Stimulated activated CD8-positive, alpha-beta memory T cell treated with anti-CD3 and anti-CD28 coated beads, Interleukin-12 subunit alpha, Interleukin-12 subunit beta, amount 100 ng/mL, for 4 hours (primary cell): ENCODE data around the gene KANSL1L.
"Not testable (repeated sequence)": the region's sequence is repeated elsewhere in the genome, so short reads cannot be mapped to it uniquely, and the experiment has no call there.

Experiments
- DNase-seq: peaks from one replicate; pipeline ENCODE4 v3.0.0-alpha.2; 2020; ENCODE audit warnings: low read depth

Gene KANSL1L

DNA sequence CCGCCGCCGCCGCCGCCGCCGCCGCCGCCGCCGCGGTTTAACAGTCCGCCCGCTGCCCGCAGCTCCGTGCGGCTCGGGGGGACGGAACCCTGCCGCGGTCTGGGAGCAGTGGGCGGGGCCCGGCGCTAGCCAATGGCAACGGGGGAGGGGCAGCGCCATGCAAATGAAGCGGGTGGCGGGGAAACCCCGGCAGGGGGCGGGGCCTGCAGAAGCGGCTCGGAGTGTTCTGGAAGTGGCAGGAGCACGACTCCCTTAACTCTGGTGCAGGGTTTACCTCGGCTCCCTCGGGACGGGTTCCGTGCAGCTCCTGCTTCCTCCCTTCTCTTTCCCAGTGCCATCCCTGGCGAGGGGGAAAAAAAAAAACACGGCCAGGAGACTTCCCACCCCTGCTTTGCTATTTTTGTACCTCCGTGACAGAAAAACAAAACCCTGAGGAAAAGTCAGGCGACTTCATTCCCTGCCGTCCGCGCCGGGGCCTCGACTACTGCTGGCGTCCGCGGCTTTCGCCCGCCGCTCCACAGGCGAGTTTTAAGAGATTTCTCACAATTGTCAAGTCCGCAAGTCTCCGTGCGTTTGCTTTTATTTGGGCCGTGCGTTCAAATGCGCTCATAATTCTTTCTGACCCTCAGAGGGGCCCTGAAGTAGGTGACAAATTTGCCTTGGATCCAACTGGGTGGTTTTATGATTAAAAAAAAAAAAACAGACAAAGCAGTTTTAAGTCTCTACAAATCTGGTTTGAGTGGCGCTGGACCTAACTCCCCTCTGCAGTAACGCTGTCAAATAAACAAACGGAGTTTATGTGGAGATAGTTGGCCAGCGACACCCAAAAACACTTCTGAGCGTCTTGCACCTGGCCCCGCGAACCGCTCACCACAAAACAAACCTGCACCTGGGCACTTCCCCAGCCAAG lies at the start of gene KANSL1L:
KANSL1L (minus strand) TSS at position 101 of the 910 bp plus-strand sequence. CDS start 16,827 bp downstream, outside the sequence.
- DNase-seq, result peak; percentile 97

DNA sequence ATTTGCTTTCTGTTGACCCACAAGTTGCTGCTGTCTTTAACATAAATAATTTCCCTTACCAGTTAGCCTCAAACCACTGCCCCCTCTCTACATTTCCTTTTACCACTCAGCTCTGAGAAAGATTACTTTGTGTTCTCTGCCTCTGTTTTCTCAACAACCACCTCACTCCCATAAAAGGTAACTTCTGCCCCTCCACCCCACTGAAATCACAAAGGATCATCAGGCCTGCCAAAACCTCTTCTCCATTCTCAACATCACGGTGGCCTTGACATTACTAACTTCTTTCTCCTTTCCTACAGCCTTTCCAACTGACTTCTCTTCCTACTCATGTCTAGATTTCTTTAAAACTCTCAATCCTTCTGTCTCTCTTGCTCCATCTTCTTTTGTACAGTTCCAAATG lies 43.9 kb upstream of the KANSL1L start:
- no peak for DNase-seq

GRCh38 chr2:210210185-210210584 lies 39.0 kb upstream of the KANSL1L start:
- DNase-seq, result no peak

DNA sequence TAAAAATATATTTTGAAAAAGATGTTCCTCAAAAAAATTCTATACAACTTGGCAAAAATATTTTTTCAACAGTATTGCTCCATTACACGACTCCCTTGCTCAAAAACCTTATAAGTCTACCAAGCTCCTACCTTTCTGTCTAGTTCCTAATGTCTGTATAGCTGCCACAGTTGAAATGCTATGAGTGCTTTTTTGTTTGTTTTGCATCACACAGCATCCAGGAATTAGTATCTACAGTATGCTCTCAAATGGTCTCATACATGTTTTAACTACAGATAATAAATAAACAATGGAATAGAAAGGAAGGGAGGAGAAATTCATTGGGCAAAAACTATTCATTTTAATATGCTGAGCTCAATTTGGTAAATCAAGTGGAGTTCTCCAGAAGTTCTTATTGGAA lies 36.7 kb upstream of the KANSL1L start:
- no peak for DNase-seq

GRCh38 chr2:210203558-210203957 lies 32.3 kb upstream of the KANSL1L start:
- no peak for DNase-seq

DNA sequence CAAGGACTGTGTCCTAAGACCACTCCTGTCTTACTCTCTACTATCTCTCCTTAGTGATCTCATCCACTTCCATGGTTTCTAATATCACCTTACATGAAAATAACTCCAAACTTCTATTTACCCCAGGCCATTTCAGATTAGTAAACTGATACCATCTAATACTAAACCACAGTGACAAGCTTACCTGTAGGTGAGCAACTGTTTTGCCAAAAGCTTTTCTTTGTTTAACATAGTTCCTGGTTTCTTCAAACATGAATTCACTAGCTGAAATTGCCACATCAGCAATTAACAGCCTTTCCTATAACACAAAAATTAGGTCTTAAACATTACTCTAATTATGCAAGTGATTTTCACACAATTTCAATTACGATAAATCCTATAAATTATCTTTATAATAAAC lies 31.9 kb upstream of the KANSL1L start:
- DNase-seq, result no peak

GRCh38 chr2:210199854-210200253 lies 28.6 kb upstream of the KANSL1L start:
- DNase-seq, result no peak

GRCh38 chr2:210199186-210199765 lies 28.1 kb upstream of the KANSL1L start:
- no peak for DNase-seq

DNA sequence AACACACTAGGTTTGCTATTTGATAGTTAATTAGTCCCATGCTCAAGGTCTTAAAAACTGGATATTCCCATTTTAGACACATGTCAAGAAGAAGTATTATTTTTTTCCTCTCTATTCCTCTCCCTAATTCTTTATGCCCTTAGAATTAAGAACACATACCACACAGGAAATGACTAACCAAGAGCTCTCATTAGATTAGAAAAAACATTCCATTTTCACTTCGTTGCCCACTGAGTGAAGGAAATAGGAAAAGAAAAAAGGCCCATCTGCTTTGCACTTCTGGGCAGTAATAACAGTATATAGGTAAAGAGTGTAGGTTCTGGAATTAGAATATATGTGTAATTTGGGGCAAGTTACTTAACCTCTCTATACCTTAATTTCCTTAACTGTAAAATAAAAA lies 27.1 kb upstream of the KANSL1L start:
- DNase-seq, result no peak

- DNase-seq, result no peak
Measured at GRCh38 chr2:210197720-210198119, 26.5 kb upstream of the KANSL1L start.

- no peak for DNase-seq
Measured at GRCh38 chr2:210195101-210195852, 24.1 kb upstream of the KANSL1L start.

DNA sequence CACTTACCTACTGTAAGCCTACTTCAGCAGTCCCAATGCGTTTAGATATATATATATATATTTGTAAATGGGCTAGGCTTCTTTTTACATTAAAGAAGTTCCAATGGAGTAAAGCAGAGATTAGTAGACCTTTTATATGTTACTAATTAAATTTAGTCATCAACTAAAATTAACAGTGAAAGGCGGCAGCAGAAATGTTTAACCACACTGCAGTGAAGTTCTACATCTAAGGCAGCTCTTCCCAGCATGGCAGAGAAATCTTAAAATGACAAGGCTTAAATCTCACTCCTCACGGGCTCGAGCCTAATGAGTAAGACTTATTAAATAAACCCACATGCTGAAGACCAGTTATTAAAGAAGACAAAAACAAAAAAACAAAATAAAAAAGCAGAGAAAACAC lies 19.1 kb upstream of the KANSL1L start:
- no peak for DNase-seq

DNA sequence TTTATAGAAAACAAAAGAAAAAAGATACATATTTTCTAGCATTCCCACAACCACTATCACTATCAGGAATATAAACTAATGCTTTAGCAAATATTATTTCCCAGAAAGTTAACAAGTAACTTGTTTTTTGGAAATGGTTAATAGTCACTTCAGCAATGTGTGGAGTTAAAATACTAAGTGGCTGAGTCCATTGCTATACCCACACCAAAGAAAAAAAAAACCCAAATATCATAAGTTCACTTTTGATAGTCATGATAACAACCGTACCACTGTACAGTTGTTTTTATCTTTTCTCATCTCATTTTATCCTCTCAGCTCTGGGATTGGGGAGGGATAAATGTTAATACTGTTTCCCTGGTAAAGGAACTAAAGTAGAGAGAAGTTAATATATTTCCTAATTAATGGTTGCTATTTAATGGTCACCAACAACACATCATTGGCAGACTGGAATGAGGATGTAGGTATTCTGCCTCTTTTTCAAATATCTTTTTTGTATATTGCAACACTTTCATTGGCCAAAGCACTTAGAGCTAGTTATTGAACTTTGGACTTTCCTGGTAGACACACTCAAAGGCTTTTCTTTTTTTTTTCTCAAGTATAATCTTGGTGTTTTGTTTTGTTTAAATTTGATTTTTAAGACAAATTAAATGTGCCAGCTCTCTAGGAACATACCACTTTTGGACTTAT lies 18.4 kb upstream of the KANSL1L start:
- no peak for DNase-seq

DNA sequence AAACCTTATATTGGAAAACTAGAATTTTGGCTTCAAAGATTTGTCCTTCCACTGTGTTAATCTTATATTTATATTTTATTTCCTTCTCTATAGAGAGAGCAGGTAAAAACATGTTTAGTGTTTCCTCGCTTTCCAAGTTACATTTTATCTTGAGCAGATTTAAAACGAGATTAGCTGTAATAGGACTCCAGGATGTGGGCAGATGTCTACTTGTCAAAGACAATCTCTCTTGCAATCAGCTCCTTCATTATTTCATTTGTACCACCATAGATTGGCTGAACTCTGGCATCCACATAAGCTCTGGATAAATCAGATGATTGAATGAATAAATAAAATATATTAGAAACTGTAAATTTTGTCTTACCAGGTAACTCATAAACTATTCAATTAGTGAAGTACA lies 17.5 kb upstream of the KANSL1L start:
- DNase-seq, result no peak

GRCh38 chr2:210188190-210188589 lies 17.0 kb upstream of the KANSL1L start:
- DNase-seq, result no peak

- not testable (repeated sequence) for DNase-seq
Measured at GRCh38 chr2:210183936-210184335, 12.7 kb upstream of the KANSL1L start.

DNA sequence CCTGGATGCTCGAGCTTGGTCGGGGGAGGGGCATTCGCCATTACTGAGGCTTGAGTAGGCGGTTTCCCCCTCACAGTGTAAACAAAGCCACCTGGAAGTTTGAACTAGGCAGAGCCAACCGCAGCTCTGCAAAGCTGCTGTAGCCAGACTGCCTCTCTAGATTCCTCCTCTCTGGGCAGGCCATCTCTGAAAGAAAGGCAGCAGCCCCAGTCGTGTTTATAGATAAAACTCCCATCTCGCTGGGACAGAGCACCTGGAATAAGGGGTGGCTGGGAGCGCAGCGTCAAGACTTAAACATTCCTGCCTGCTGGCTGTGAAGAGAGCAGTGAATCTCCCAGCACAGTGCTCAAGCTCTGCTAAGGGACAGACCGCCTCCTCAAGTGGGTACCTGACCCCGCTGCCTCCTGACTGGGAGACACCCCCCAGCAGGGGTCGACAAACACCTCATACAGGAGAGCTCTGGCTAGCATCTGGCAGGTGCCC lies 10.4 kb upstream of the KANSL1L start:
- DNase-seq, result not testable (repeated sequence)

DNA sequence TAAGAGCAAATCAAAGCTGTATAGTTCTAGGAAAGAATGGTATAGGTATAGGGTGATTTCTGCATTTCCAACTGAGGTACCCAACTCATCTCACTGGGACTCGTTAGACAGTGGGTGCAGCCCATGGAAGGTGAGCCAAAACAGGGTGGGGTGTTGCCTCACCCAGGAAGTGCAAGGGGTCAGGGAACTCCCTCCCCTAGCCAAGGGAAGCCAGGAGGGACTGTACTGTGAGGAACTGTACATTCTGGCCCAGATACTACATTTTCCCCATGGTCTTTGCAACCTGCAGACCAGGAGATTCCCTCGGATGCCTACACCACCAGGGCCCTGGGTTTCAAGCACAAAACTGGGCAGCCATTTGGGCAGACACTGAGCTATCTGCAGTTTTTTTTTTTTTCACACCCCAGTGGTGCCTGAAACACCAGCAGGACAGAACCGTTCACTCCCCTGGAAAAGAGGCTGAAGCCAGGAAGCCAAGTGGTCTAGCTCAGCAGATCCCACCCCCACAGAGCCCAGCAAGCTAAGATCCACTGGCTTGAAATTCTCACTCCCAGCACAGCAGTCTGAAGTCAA lies 9.9 kb upstream of the KANSL1L start:
- not testable (repeated sequence) for DNase-seq

GRCh38 chr2:210180477-210180876 lies 9.3 kb upstream of the KANSL1L start:
- no peak for DNase-seq

- DNase-seq, result no peak
Measured at GRCh38 chr2:210179351-210179990, 8.3 kb upstream of the KANSL1L start.

GRCh38 chr2:210177769-210178168 lies 6.6 kb upstream of the KANSL1L start:
- DNase-seq, result no peak
